IMR-90 (cell line): Measurements from ENCODE around the gene COX19. TPM values are rescaled to one million over a fixed set of nuclear protein-coding genes. Genes with fewer than 3 reads are reported as not detected.

Experiments used
- ATAC-seq: fragments of 200-7000 bp; cut with Tn5 transposase; 2 replicates; pipeline ENCODE4 v1.9.1; 2020; ENCODE audit warnings: low read depth, mild to moderate bottlenecking, moderate library complexity
- BruUV-seq: library from RNA; stranded (reverse); fragments of 400-500 nt; replicated peaks from 2 replicates; lab custom pipeline; 2021; lab: Mats Ljungman, UMichigan
- CTCF ChIA-PET: fragments of 300-600 bp; formaldehyde crosslinking; extraction: SDS; loops from one replicate; lab custom pipeline; 2021; ENCODE audit warnings: antibody characterized with exemption; lab: Yijun Ruan, JAX
- POLR2A ChIA-PET: fragments of 300-600 bp; sonication (Branson Sonifier 250); formaldehyde crosslinking; loops from one replicate; lab custom pipeline; 2022; ENCODE audit warnings: antibody characterized with exemption; ENCODE audit not compliant: unreplicated experiment; lab: Charles Lee
- DNase-seq: peaks from one replicate; pipeline ENCODE4 v3.0.0; 2013
- H2AFZ ChIP-seq: replicated peaks from 2 replicates; pipeline ENCODE3; 2013; ENCODE audit warnings: low read length, mild to moderate bottlenecking; ENCODE audit not compliant: poor library complexity
- H2AK5ac ChIP-seq: 2 replicates; pipeline ENCODE4 v1.6.1; 2013; ENCODE audit warnings: low read depth, low read length, inconsistent platforms
- H2AK9ac ChIP-seq: replicated peaks from 2 replicates; pipeline ENCODE3; 2013; ENCODE audit warnings: mild to moderate bottlenecking, low read depth, low read length, moderate library complexity; ENCODE audit not compliant: poor library complexity
- H2BK120ac ChIP-seq: 2 replicates; pipeline ENCODE4 v1.6.1; 2013; ENCODE audit warnings: low read depth, low read length, inconsistent platforms
- H2BK15ac ChIP-seq: 3 replicates; pipeline ENCODE4 v1.6.1; 2013; ENCODE audit warnings: low read depth, low read length, inconsistent platforms
- H2BK20ac ChIP-seq: 2 replicates; pipeline ENCODE4 v1.6.1; 2013; ENCODE audit warnings: low read depth, mild to moderate bottlenecking, inconsistent platforms, low read length, moderate library complexity
- H2BK5ac ChIP-seq: 2 replicates; pipeline ENCODE4 v1.6.1; 2013; ENCODE audit warnings: mild to moderate bottlenecking, low read depth, low read length, inconsistent platforms; ENCODE audit not compliant: poor library complexity, severe bottlenecking
- H3K14ac ChIP-seq: replicated peaks from 2 replicates; pipeline ENCODE4 v1.6.1; 2013; ENCODE audit warnings: low read depth, low read length, inconsistent platforms
- H3K18ac ChIP-seq: 2 replicates; pipeline ENCODE4 v1.6.1; 2013; ENCODE audit warnings: low read depth, low read length, control low read depth
- H3K23ac ChIP-seq: 2 replicates; pipeline ENCODE4 v1.6.1; 2013; ENCODE audit warnings: low read depth, low read length, inconsistent platforms
- H3K27ac ChIP-seq: 2 replicates; pipeline ENCODE4 v1.5.1; 2013; ENCODE audit warnings: mild to moderate bottlenecking, control low read depth, low read length; ENCODE audit not compliant: insufficient read depth
- H3K27me3 ChIP-seq: 2 replicates; pipeline ENCODE4 v1.6.1; 2013; ENCODE audit warnings: low read length; ENCODE audit not compliant: control insufficient read depth, insufficient read depth
- H3K36me3 ChIP-seq: 2 replicates; pipeline ENCODE4 v1.6.1; 2013; ENCODE audit warnings: low read length, mixed read lengths; ENCODE audit not compliant: control insufficient read depth, insufficient read depth
- H3K4ac ChIP-seq: 2 replicates; pipeline ENCODE4 v1.6.1; 2013; ENCODE audit warnings: low read depth, low read length, inconsistent platforms
- H3K4me1 ChIP-seq: 2 replicates; pipeline ENCODE4 v1.6.1; 2013; ENCODE audit warnings: low read length, mixed read lengths; ENCODE audit not compliant: control insufficient read depth, insufficient read depth
- H3K4me2 ChIP-seq: 2 replicates; pipeline ENCODE4 v1.6.1; 2013; ENCODE audit warnings: low read depth, mild to moderate bottlenecking, control low read depth, low read length, moderate library complexity
- H3K4me3 ChIP-seq: 2 replicates; pipeline ENCODE4 v1.5.1; 2013; ENCODE audit warnings: low read depth, mild to moderate bottlenecking, control low read depth, low read length, moderate library complexity; ENCODE audit not compliant: insufficient read depth
- H3K56ac ChIP-seq: 2 replicates; pipeline ENCODE4 v1.6.1; 2013; ENCODE audit warnings: low read length, inconsistent platforms; ENCODE audit not compliant: insufficient read depth; ENCODE audit errors: extremely low read depth
- H3K79me1 ChIP-seq, 2 experiments: 2 replicates each; pipeline ENCODE4 v1.6.1; 2013; ENCODE audit warnings: low read length in 2 of 2, inconsistent platforms in 1 of 2, low read depth in 1 of 2
- H3K9ac ChIP-seq: 2 replicates; pipeline ENCODE4 v1.6.1; 2013; ENCODE audit warnings: low read depth, low read length, control low read depth
- H3K9me1 ChIP-seq: 2 replicates; pipeline ENCODE4 v1.6.1; 2013; ENCODE audit warnings: low read length, inconsistent platforms; ENCODE audit not compliant: insufficient read depth
- H3K9me3 ChIP-seq: 2 replicates; pipeline ENCODE4 v1.6.1; 2013; ENCODE audit warnings: low read length; ENCODE audit not compliant: control insufficient read depth, insufficient read depth
- H4K20me1 ChIP-seq: 2 replicates; pipeline ENCODE4 v1.6.1; 2013; ENCODE audit warnings: low read length, inconsistent platforms; ENCODE audit not compliant: insufficient read depth
- H4K5ac ChIP-seq: 2 replicates; pipeline ENCODE4 v1.6.1; 2013; ENCODE audit warnings: mild to moderate bottlenecking, low read depth, low read length, control low read depth
- H4K8ac ChIP-seq, 2 experiments: 2 replicates each; pipeline ENCODE4 v1.6.1; 2013; ENCODE audit warnings: low read depth in 2 of 2, low read length in 2 of 2, control low read depth in 1 of 2, inconsistent platforms in 1 of 2
- H4K91ac ChIP-seq: 2 replicates; pipeline ENCODE4 v1.6.1; 2013; ENCODE audit warnings: low read depth, low read length, inconsistent platforms; ENCODE audit not compliant: insufficient read depth
- CEBPB ChIP-seq: IDR thresholded peaks from 2 replicates; pipeline ENCODE4 v1.6.1; 2012; ENCODE audit warnings: low read depth, low read length, improper control_type of control experiment
- MAFK ChIP-seq: IDR thresholded peaks from 2 replicates; pipeline ENCODE4 v1.6.1; 2012; ENCODE audit warnings: low read depth, low read length, improper control_type of control experiment
- WGBS, 2 experiments: methylation state at CpG; one replicate each; pipeline versions ENCODE4 v1.1.5 to v1.1.7; 2013; ENCODE audit warnings: missing lambda C conversion rate in 2 of 2; ENCODE audit not compliant: insufficient read length in 1 of 2; ENCODE audit errors: extremely low coverage in 2 of 2; 5-methylcytosine and 5-hydroxymethylcytosine counted together
- dilution Hi-C: fragments of 300-500 bp; cut with HindIII; formaldehyde crosslinking; loops from one replicate; pipeline ENCODE4 v1.14.3; 2018; ENCODE audit warnings: low sequenced_read_pairs; ENCODE audit not compliant: unreplicated experiment
- in situ Hi-C: fragments of 300-500 bp; cut with MboI; formaldehyde crosslinking; loops from 3 replicates; pipeline ENCODE4 v1.14.3; 2019; ENCODE audit warnings: low sequenced_read_pairs, inconsistent platforms, mixed read lengths
- intact Hi-C: fragments of 100-400 bp; cut with micrococcal nuclease; formaldehyde crosslinking; loops from 2 replicates; pipeline ENCODE4 v1.10.0; 2022
- polyA plus RNA-seq, 3 experiments: library from polyadenylated mRNA; depleted of rRNA; stranded (reverse); fragments of >200 nt; gene quantifications; 2 replicates each; pipeline ENCODE4 v1.2.3, GENCODE V29; 2012; ENCODE audit warnings: low replicate concordance in 1 of 3
- total RNA-seq: library from RNA; depleted of rRNA; stranded (reverse); fragments of >200 nt; gene quantifications from 2 replicates; pipeline ENCODE4 v1.2.3, GENCODE V29; 2012

COX19 gene
- total and polyA plus RNA-seq, 2 of the 4 experiments (the other 2 are of a cell fraction), result 3.9 to 7.3 TPM

- Histone ChIP-seq H3K4me2 (no peak overlapping the region), H4K8ac (no peak overlapping the region), H2AFZ (no peak overlapping the region), H3K27me3 (no peaks in the 10 kb centered on the region), H3K4me1 (peaks cover 2% of the 10 kb centered on the region), H3K23ac (no peak overlapping the region), H2BK20ac (no peak overlapping the region), H3K36me3 (no peaks in the 10 kb centered on the region), H4K5ac (no peak overlapping the region), H2AK9ac (no peak overlapping the region), H3K9me3 (no peaks in the 10 kb centered on the region), H4K91ac (no peak overlapping the region), H3K27ac (no peak overlapping the region), H3K4ac (no peak overlapping the region), H2BK120ac (no peak overlapping the region), H2BK5ac (no peak overlapping the region), H3K56ac (no peak overlapping the region), H3K4me3 (no peak overlapping the region), H3K14ac (no peak overlapping the region), H3K79me1 (no peaks in the 10 kb centered on the region), H2BK15ac (no peak overlapping the region), H3K9me1 (no peaks in the 10 kb centered on the region), H3K18ac (no peak overlapping the region), H3K9ac (no peak overlapping the region), H2AK5ac (peak overlapping the region; percentile 9; the same call in 1 of the 2 replicates), H4K20me1 (no peaks in the 10 kb centered on the region)
- POLR2A ChIA-PET, result no interaction called here
- ATAC-seq (no peak), DNase-seq (no peak)
- intact Hi-C loops, result no loop called here
- CTCF ChIA-PET, result interaction anchor here (0.6 kb wide), 1 partner anchor 15 kb away, joined by 3 read pairs; no protein-coding TSS in a partner anchor
- no TSS peak for BruUV-seq
- TF ChIP-seq MAFK (no peak), CEBPB (peak; percentile 38; the same call in 1 of the 2 replicates)
- dilution Hi-C loops, result no loop called here
- WGBS, 2 experiments, result 46% methylated on average over 4 of the region's 29 CpGs; no CpG with 5 or more reads in 1 of the 2 experiments
- in situ Hi-C loops, result no loop called here
Observed at GRCh38 chr7:930975-931758, 44.2 kb downstream of the COX19 start.
